Measurements from ENCODE around the gene TMTC1. TPM values are rescaled to one million over a fixed set of nuclear protein-coding genes. Genes with fewer than 3 reads are reported as not detected.

The TMTC1 gene
- total RNA-seq, 1 donor from 2014 or later, result 0.57 TPM

GRCh38 chr12:29795715-29796114 is 12.0 kb upstream of the TMTC1 start:
- DNase-seq (ENCODE audit: low spot score), result no peak
- no peak overlapping the region for H3K4me3 Mint-ChIP-seq
- H3K36me3 Mint-ChIP-seq (ENCODE audit: low read depth), result no peaks in the 10 kb centered on the region
- H3K27me3 Mint-ChIP-seq (ENCODE audit: insufficient read depth), result no peaks in the 10 kb centered on the region
- intact Hi-C loops (cut with micrococcal nuclease), result no loop called here
- H3K4me1 Mint-ChIP-seq (ENCODE audit: low read depth), result no peaks in the 10 kb centered on the region
- peaks cover 15% of the 10 kb centered on the region for H3K9me3 Mint-ChIP-seq
- H3K27ac Mint-ChIP-seq, result no peak overlapping the region

- no peak for DNase-seq (ENCODE audit: low spot score)
- Mint-ChIP-seq H3K4me1 (ENCODE audit: low read depth) (no peaks in the 10 kb centered on the region), H3K9me3 (peaks cover 18% of the 10 kb centered on the region), H3K4me3 (no peak overlapping the region), H3K27me3 (ENCODE audit: insufficient read depth) (no peaks in the 10 kb centered on the region), H3K27ac (no peak overlapping the region), H3K36me3 (ENCODE audit: low read depth) (no peaks in the 10 kb centered on the region)
- intact Hi-C loops (cut with micrococcal nuclease), result no loop called here
These were observed 11.1 kb upstream of the TMTC1 start for GRCh38 chr12:29794862-29795261.

GRCh38 chr12:29792853-29793252 is 9.1 kb upstream of the TMTC1 start:
- Mint-ChIP-seq H3K9me3 (peaks cover 18% of the 10 kb centered on the region), H3K36me3 (ENCODE audit: low read depth) (no peaks in the 10 kb centered on the region), H3K4me3 (no peak overlapping the region), H3K27ac (no peak overlapping the region), H3K4me1 (ENCODE audit: low read depth) (no peaks in the 10 kb centered on the region), H3K27me3 (ENCODE audit: insufficient read depth) (peaks cover 4% of the 10 kb centered on the region)
- no peak for DNase-seq (ENCODE audit: low spot score)
- intact Hi-C loops (cut with micrococcal nuclease), result no loop called here

GRCh38 chr12:29792132-29792531 is 8.4 kb upstream of the TMTC1 start:
- H3K9me3 Mint-ChIP-seq, result peaks cover 18% of the 10 kb centered on the region
- H3K4me1 Mint-ChIP-seq (ENCODE audit: low read depth), result no peaks in the 10 kb centered on the region
- no peak for DNase-seq (ENCODE audit: low spot score)
- H3K27ac Mint-ChIP-seq, result no peak overlapping the region
- peaks cover 9% of the 10 kb centered on the region for H3K27me3 Mint-ChIP-seq (ENCODE audit: insufficient read depth)
- H3K4me3 Mint-ChIP-seq, result no peak overlapping the region
- intact Hi-C loops (cut with micrococcal nuclease), result no loop called here
- no peaks in the 10 kb centered on the region for H3K36me3 Mint-ChIP-seq (ENCODE audit: low read depth)

- Mint-ChIP-seq H3K36me3 (ENCODE audit: low read depth) (no peaks in the 10 kb centered on the region), H3K4me1 (ENCODE audit: low read depth) (peaks cover 12% of the 10 kb centered on the region), H3K27ac (peak overlapping the region; percentile 23), H3K4me3 (peak overlapping the region; percentile 58), H3K27me3 (ENCODE audit: insufficient read depth) (peaks cover 37% of the 10 kb centered on the region), H3K9me3 (no peaks in the 10 kb centered on the region)
- intact Hi-C loops (cut with micrococcal nuclease), result no loop called here
- no peak for DNase-seq (ENCODE audit: low spot score)
These were observed 620 bp downstream of the TMTC1 start for GRCh38 chr12:29782871-29783772.

- Mint-ChIP-seq H3K27me3 (ENCODE audit: insufficient read depth) (peaks cover 29% of the 10 kb centered on the region), H3K4me3 (peak overlapping the region; percentile 37), H3K4me1 (ENCODE audit: low read depth) (peaks cover 12% of the 10 kb centered on the region)
These were observed 1.4 kb downstream of the TMTC1 start for GRCh38 chr12:29782285-29782870.

GRCh38 chr12:29781705-29782266 is 2.0 kb downstream of the TMTC1 start:
- intact Hi-C loops (cut with micrococcal nuclease), result no loop called here
- Mint-ChIP-seq H3K4me3 (peak overlapping the region; percentile 37), H3K9me3 (peaks cover under 1% of the 10 kb centered on the region), H3K27ac (no peak overlapping the region), H3K36me3 (ENCODE audit: low read depth) (no peaks in the 10 kb centered on the region), H3K27me3 (ENCODE audit: insufficient read depth) (peaks cover 29% of the 10 kb centered on the region), H3K4me1 (ENCODE audit: low read depth) (peaks cover 12% of the 10 kb centered on the region)
- no peak for DNase-seq (ENCODE audit: low spot score)

More at GRCh38 chr12:29782285-29782870, 1.4 kb downstream of the TMTC1 start:
- intact Hi-C loops (cut with micrococcal nuclease), result no loop called here
- H3K27ac Mint-ChIP-seq, result no peak overlapping the region
- H3K36me3 Mint-ChIP-seq (ENCODE audit: low read depth), result no peaks in the 10 kb centered on the region
- no peaks in the 10 kb centered on the region for H3K9me3 Mint-ChIP-seq
- no peak for DNase-seq (ENCODE audit: low spot score)

- Mint-ChIP-seq H3K36me3 (ENCODE audit: low read depth) (no peaks in the 10 kb centered on the region), H3K27ac (no peak overlapping the region), H3K27me3 (ENCODE audit: insufficient read depth) (peaks cover 29% of the 10 kb centered on the region), H3K9me3 (peaks cover 4% of the 10 kb centered on the region), H3K4me1 (ENCODE audit: low read depth) (peaks cover 12% of the 10 kb centered on the region), H3K4me3 (no peak overlapping the region)
- DNase-seq (ENCODE audit: low spot score), result no peak
- intact Hi-C loops (cut with micrococcal nuclease), result no loop called here
These were observed 2.6 kb downstream of the TMTC1 start for GRCh38 chr12:29781188-29781587.

GRCh38 chr12:29780084-29780483 is 3.7 kb downstream of the TMTC1 start:
- Mint-ChIP-seq H3K27me3 (ENCODE audit: insufficient read depth) (peaks cover 27% of the 10 kb centered on the region), H3K4me1 (ENCODE audit: low read depth) (peaks cover 12% of the 10 kb centered on the region), H3K36me3 (ENCODE audit: low read depth) (no peaks in the 10 kb centered on the region), H3K27ac (no peak overlapping the region), H3K4me3 (no peak overlapping the region), H3K9me3 (peaks cover 15% of the 10 kb centered on the region)
- DNase-seq (ENCODE audit: low spot score), result no peak
- intact Hi-C loops (cut with micrococcal nuclease), result no loop called here

GRCh38 chr12:29778531-29778930 is 5.2 kb downstream of the TMTC1 start:
- intact Hi-C loops (cut with micrococcal nuclease), result no loop called here
- no peak overlapping the region for H3K27ac Mint-ChIP-seq
- no peaks in the 10 kb centered on the region for H3K36me3 Mint-ChIP-seq (ENCODE audit: low read depth)
- no peak overlapping the region for H3K4me3 Mint-ChIP-seq
- H3K4me1 Mint-ChIP-seq (ENCODE audit: low read depth), result peaks cover 12% of the 10 kb centered on the region
- no peak for DNase-seq (ENCODE audit: low spot score)
- H3K27me3 Mint-ChIP-seq (ENCODE audit: insufficient read depth), result peaks cover 21% of the 10 kb centered on the region
- peaks cover 23% of the 10 kb centered on the region for H3K9me3 Mint-ChIP-seq

- Mint-ChIP-seq H3K36me3 (ENCODE audit: low read depth) (no peaks in the 10 kb centered on the region), H3K27ac (no peak overlapping the region), H3K27me3 (ENCODE audit: insufficient read depth) (no peaks in the 10 kb centered on the region), H3K4me1 (ENCODE audit: low read depth) (no peaks in the 10 kb centered on the region), H3K9me3 (peaks cover 23% of the 10 kb centered on the region), H3K4me3 (no peak overlapping the region)
- intact Hi-C loops (cut with micrococcal nuclease), result no loop called here
- DNase-seq (ENCODE audit: low spot score), result no peak
These were observed 10.7 kb downstream of the TMTC1 start for GRCh38 chr12:29773076-29773475.

GRCh38 chr12:29771786-29772185 is 12.0 kb downstream of the TMTC1 start:
- Mint-ChIP-seq H3K4me1 (ENCODE audit: low read depth) (no peaks in the 10 kb centered on the region), H3K27me3 (ENCODE audit: insufficient read depth) (no peaks in the 10 kb centered on the region), H3K36me3 (ENCODE audit: low read depth) (no peaks in the 10 kb centered on the region), H3K4me3 (no peak overlapping the region), H3K9me3 (peaks cover 22% of the 10 kb centered on the region), H3K27ac (no peak overlapping the region)
- intact Hi-C loops (cut with micrococcal nuclease), result no loop called here
- no peak for DNase-seq (ENCODE audit: low spot score)

- DNase-seq (ENCODE audit: low spot score), result no peak
- Mint-ChIP-seq H3K9me3 (peaks cover 19% of the 10 kb centered on the region), H3K4me3 (no peak overlapping the region), H3K27me3 (ENCODE audit: insufficient read depth) (no peaks in the 10 kb centered on the region), H3K27ac (no peak overlapping the region), H3K36me3 (ENCODE audit: low read depth) (no peaks in the 10 kb centered on the region), H3K4me1 (ENCODE audit: low read depth) (no peaks in the 10 kb centered on the region)
- intact Hi-C loops (cut with micrococcal nuclease), result no loop called here
These were observed 12.6 kb downstream of the TMTC1 start for GRCh38 chr12:29771165-29771564.
